HepG2 (cell line): ENCODE results near the gene PLPPR4. TPM values are rescaled to one million over a fixed set of nuclear protein-coding genes. Genes with fewer than 3 reads are reported as not detected.
A peak's percentile ranks its signal among the peaks of the same experiment; 100 is the strongest.

ENCODE experiments used
- EP300 ChIP-seq, 3 experiments: sonication (generic) in 1 of 3; formaldehyde crosslinking in 1 of 3; IDR thresholded peaks; 2 replicates each; pipeline versions ENCODE4 v1.5.1 to v1.6.1; 2011 to 2020; ENCODE audit warnings: low read depth in 2 of 3, low read length in 2 of 3, borderline replicate concordance in 1 of 3, improper control_type of control experiment in 1 of 3, mild to moderate bottlenecking in 1 of 3, missing genetic modification reagents in 1 of 3, moderate library complexity in 1 of 3
- FOXA1 ChIP-seq, 2 experiments: fragments of 450-650 bp in 1 of 2; sonication (generic) in 1 of 2; formaldehyde crosslinking in 1 of 2; IDR thresholded peaks; 2 replicates each; pipeline versions ENCODE4 v1.4.0 to v1.6.1; 2016 to 2020; ENCODE audit warnings: missing genetic modification reagents in 1 of 2
- FOXA3 ChIP-seq: IDR thresholded peaks from 2 replicates; pipeline ENCODE4 v1.6.1; 2016; ENCODE audit warnings: missing genetic modification reagents, missing compliant biosample characterization
- FOXP1 ChIP-seq, 2 experiments: fragments of 450-650 bp in 1 of 2; IDR thresholded peaks; 2 replicates each; pipeline ENCODE4 v1.6.1; 2017 to 2018; ENCODE audit warnings: antibody characterized with exemption in 1 of 2
- GZF1 ChIP-seq: sonication (generic); formaldehyde crosslinking; IDR thresholded peaks from 2 replicates; pipeline ENCODE4 v1.5.1; 2020; ENCODE audit warnings: mild to moderate bottlenecking, missing genetic modification reagents
- IRF2 ChIP-seq: IDR thresholded peaks from 2 replicates; pipeline ENCODE4 v1.6.1; 2018; ENCODE audit warnings: missing genetic modification reagents, missing compliant biosample characterization
- MXI1 ChIP-seq: IDR thresholded peaks from 3 replicates; pipeline ENCODE4 v1.6.1; 2012; ENCODE audit warnings: low read depth, low read length, inconsistent platforms, borderline replicate concordance
- NCOA1 ChIP-seq: sonication (generic); formaldehyde crosslinking; IDR thresholded peaks from 2 replicates; pipeline ENCODE4 v1.9.0; 2021; ENCODE audit warnings: missing genetic modification reagents
- RBFOX2 ChIP-seq: fragments of 200-400 bp; formaldehyde crosslinking; IDR thresholded peaks from 2 replicates; pipeline ENCODE4 v1.6.1; 2017; ENCODE audit warnings: low read depth, mild to moderate bottlenecking, low read length
- SOX13 ChIP-seq, 3 experiments: fragments of 450-650 bp in 1 of 3; sonication (generic) in 1 of 3; formaldehyde crosslinking in 1 of 3; IDR thresholded peaks in 2 of 3; conservative IDR thresholded peaks in 1 of 3; 2 replicates each; pipeline versions ENCODE4 v1.5.0 to v1.6.1; 2016 to 2020; ENCODE audit warnings: antibody characterized with exemption in 1 of 3, mild to moderate bottlenecking in 1 of 3, missing compliant biosample characterization in 1 of 3, missing genetic modification reagents in 1 of 3, moderate library complexity in 1 of 3
- SOX5 ChIP-seq: IDR thresholded peaks from 2 replicates; pipeline ENCODE4 v1.6.1; 2016; ENCODE audit warnings: borderline replicate concordance
- ZNF274 ChIP-seq: sonication (generic); formaldehyde crosslinking; IDR thresholded peaks from 2 replicates; pipeline ENCODE4 v1.5.1; 2020; ENCODE audit warnings: mild to moderate bottlenecking, missing genetic modification reagents
- ZNF33B ChIP-seq: sonication (generic); formaldehyde crosslinking; IDR thresholded peaks from 2 replicates; pipeline ENCODE4 v1.5.1; 2020; ENCODE audit warnings: mild to moderate bottlenecking, missing genetic modification reagents
- ZNF451 ChIP-seq: sonication (generic); formaldehyde crosslinking; IDR thresholded peaks from 2 replicates; pipeline ENCODE4 v1.5.0; 2020; ENCODE audit warnings: mild to moderate bottlenecking, missing genetic modification reagents
- ZNF614 ChIP-seq: IDR thresholded peaks from 2 replicates; pipeline ENCODE4 v1.6.1; 2018; ENCODE audit warnings: missing biosample characterization, missing genetic modification reagents, inconsistent platforms, borderline replicate concordance
- ZNF644 ChIP-seq: IDR thresholded peaks from 2 replicates; pipeline ENCODE4 v1.6.1; 2016; ENCODE audit warnings: low read depth
- ZNF761 ChIP-seq: sonication (generic); formaldehyde crosslinking; conservative IDR thresholded peaks from 2 replicates; pipeline ENCODE4 v1.4.0; 2020; ENCODE audit warnings: mild to moderate bottlenecking, missing genetic modification reagents
- ZNF784 ChIP-seq: sonication (generic); formaldehyde crosslinking; IDR thresholded peaks from 2 replicates; pipeline ENCODE4 v1.5.1; 2020; ENCODE audit warnings: missing genetic modification reagents, mild to moderate bottlenecking, borderline replicate concordance
- polyA plus RNA-seq, 8 experiments: library from polyadenylated mRNA; depleted of rRNA in 3 of 8; stranded (reverse) in 7 of 8; unstranded in 1 of 8; fragments of >200 nt; fragmentation: Illumina TruSeq in 4 of 8; extraction: Trizol in 4 of 8; gene quantifications; 2 replicates each; pipeline versions ENCODE4 v1.2.1 to v1.2.3, GENCODE V29; 2011 to 2016; ENCODE audit warnings: low read depth in 4 of 8, missing spikeins in 1 of 8, mixed read lengths in 1 of 8; ENCODE audit not compliant: insufficient read depth in 1 of 8
- total RNA-seq, 5 experiments: library from RNA; depleted of rRNA; stranded (reverse); fragments of >200 nt; fragmentation: Illumina TruSeq; extraction: Trizol; gene quantifications; 2 replicates each; pipeline ENCODE4 v1.2.3, GENCODE V29; 2016; ENCODE audit warnings: low read depth in 1 of 5
- TF ChIP-seq, protein P1 (sequence below): sonication (generic); formaldehyde crosslinking; IDR thresholded peaks from 2 replicates; pipeline ENCODE4 v1.5.1; 2020; ENCODE audit warnings: mild to moderate bottlenecking, missing genetic modification reagents, borderline replicate concordance
- TF ChIP-seq, protein P2 (sequence below): IDR thresholded peaks from 2 replicates; pipeline ENCODE4 v1.6.1; 2016; ENCODE audit warnings: low read depth, missing genetic modification reagents, missing compliant biosample characterization
- TF ChIP-seq, protein P3 (sequence below): IDR thresholded peaks from 2 replicates; pipeline ENCODE4 v1.6.1; 2016; ENCODE audit warnings: missing compliant biosample characterization, missing genetic modification reagents, borderline replicate concordance

Gene PLPPR4
- total and polyA plus RNA-seq, 2 of the 13 experiments (the other 11 are each of a cell fraction or from before 2014, with no cell fraction given) = not detected

- TF ChIP-seq, protein P1, sequence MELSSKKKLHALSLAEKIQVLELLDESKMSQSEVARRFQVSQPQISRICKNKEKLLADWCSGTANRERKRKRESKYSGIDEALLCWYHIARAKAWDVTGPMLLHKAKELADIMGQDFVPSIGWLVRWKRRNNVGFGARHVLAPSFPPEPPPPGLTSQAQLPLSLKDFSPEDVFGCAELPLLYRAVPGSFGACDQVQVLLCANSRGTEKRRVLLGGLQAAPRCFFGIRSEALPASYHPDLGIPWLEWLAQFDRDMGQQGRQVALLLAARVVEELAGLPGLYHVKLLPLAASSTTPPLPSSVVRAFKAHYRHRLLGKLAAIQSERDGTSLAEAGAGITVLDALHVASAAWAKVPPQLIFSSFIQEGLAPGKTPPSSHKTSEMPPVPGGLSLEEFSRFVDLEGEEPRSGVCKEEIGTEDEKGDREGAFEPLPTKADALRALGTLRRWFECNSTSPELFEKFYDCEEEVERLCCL (CRISPR knock-in tag) = no peak
- TF ChIP-seq ZNF784 (CRISPR knock-in tag) (no peak), SOX5 (CRISPR knock-in tag) (peak; percentile 93), ZNF614 (CRISPR knock-in tag) (no peak), IRF2 (CRISPR knock-in tag) (no peak), GZF1 (CRISPR knock-in tag) (no peak), EP300 (IDR thresholded peaks at IDR 0.05; ENCODE audit: low read depth in 2 of 2, low read length in 2 of 2) (peak in 1 of 2 experiments; percentile 27; a peak in 1 of 4 replicates), EP300 (CRISPR knock-in tag; IDR thresholded peaks at IDR 0.05; ENCODE audit: borderline replicate concordance) (no peak), RBFOX2 (no peak), FOXP1 (IDR thresholded peaks at IDR 0.05) (no peak), FOXP1 (CRISPR knock-in tag; IDR thresholded peaks at IDR 0.05) (peak; percentile 49; the same call in 1 of the 2 replicates), ZNF761 (CRISPR knock-in tag) (no peak), FOXA3 (CRISPR knock-in tag) (peak; percentile 68), ZNF451 (CRISPR knock-in tag) (no peak), ZNF644 (CRISPR knock-in tag) (peak; percentile 91), FOXA1 (IDR thresholded peaks at IDR 0.05) (no peak), FOXA1 (CRISPR knock-in tag; IDR thresholded peaks at IDR 0.05) (peak; percentile 66), SOX13 (IDR thresholded peaks at IDR 0.05) (no peak), SOX13 (CRISPR knock-in tag; conservative IDR thresholded peaks at IDR 0.05 in 1 of 2, IDR thresholded peaks at IDR 0.05 in 1 of 2) (peak in 1 of 2 experiments; percentile 94; a peak in 2 of 4 replicates), ZNF33B (CRISPR knock-in tag) (no peak), ZNF274 (no peak), MXI1 (no peak), NCOA1 (CRISPR knock-in tag) (no peak)
- TF ChIP-seq, protein P2, sequence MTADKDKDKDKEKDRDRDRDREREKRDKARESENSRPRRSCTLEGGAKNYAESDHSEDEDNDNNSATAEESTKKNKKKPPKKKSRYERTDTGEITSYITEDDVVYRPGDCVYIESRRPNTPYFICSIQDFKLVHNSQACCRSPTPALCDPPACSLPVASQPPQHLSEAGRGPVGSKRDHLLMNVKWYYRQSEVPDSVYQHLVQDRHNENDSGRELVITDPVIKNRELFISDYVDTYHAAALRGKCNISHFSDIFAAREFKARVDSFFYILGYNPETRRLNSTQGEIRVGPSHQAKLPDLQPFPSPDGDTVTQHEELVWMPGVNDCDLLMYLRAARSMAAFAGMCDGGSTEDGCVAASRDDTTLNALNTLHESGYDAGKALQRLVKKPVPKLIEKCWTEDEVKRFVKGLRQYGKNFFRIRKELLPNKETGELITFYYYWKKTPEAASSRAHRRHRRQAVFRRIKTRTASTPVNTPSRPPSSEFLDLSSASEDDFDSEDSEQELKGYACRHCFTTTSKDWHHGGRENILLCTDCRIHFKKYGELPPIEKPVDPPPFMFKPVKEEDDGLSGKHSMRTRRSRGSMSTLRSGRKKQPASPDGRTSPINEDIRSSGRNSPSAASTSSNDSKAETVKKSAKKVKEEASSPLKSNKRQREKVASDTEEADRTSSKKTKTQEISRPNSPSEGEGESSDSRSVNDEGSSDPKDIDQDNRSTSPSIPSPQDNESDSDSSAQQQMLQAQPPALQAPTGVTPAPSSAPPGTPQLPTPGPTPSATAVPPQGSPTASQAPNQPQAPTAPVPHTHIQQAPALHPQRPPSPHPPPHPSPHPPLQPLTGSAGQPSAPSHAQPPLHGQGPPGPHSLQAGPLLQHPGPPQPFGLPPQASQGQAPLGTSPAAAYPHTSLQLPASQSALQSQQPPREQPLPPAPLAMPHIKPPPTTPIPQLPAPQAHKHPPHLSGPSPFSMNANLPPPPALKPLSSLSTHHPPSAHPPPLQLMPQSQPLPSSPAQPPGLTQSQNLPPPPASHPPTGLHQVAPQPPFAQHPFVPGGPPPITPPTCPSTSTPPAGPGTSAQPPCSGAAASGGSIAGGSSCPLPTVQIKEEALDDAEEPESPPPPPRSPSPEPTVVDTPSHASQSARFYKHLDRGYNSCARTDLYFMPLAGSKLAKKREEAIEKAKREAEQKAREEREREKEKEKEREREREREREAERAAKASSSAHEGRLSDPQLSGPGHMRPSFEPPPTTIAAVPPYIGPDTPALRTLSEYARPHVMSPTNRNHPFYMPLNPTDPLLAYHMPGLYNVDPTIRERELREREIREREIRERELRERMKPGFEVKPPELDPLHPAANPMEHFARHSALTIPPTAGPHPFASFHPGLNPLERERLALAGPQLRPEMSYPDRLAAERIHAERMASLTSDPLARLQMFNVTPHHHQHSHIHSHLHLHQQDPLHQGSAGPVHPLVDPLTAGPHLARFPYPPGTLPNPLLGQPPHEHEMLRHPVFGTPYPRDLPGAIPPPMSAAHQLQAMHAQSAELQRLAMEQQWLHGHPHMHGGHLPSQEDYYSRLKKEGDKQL (CRISPR knock-in tag) = no peak
- TF ChIP-seq, protein P3, sequence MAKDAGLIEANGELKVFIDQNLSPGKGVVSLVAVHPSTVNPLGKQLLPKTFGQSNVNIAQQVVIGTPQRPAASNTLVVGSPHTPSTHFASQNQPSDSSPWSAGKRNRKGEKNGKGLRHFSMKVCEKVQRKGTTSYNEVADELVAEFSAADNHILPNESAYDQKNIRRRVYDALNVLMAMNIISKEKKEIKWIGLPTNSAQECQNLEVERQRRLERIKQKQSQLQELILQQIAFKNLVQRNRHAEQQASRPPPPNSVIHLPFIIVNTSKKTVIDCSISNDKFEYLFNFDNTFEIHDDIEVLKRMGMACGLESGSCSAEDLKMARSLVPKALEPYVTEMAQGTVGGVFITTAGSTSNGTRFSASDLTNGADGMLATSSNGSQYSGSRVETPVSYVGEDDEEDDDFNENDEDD = no peak
These were observed 12.8 kb downstream of the PLPPR4 start (continued) for GRCh38 chr1:99277066-99277465.
